ENCODE measurements around the gene IER3.

The IER3 gene

GRCh38 chr6:30749554-30750378, 5.4 kb upstream of the IER3 start:
- no peak for DNase-seq (ENCODE audit: low read depth in 2 of 3, low spot score in 2 of 3)

DNA sequence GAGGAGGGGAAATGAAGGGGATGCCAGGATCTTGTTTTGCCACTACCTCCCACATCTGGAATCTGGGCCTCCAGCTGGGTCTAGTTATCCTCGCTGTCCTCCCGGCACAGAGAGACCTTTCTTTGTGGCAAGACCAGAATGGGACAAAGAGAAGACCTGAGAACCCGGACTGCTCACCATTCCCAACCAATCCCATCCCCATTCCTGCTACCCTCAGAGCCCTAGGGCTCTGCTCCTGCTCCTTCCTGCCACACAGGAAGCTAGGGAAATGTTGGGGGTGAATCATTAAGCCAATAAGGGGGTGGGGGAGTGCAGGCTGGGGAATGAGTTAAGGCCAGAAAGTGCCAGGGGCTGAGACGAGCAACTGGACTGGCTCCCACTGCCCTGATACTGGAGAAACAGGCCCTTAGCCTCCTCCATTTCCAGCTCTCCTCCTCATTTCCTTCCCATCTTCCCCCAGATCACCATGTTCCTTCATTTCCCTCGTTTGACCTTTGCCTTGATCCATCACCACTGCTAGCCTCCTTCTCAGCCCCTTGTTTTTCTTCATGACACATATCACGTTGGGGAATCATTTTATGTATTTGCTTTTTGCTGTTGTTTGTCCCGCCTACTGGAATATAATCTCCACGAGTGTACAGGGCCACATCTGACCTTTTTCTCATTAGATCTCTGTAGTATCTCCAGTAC, 4.6 kb upstream of the IER3 start:
- DNase-seq (ENCODE audit: low read depth in 2 of 3, low spot score in 2 of 3) = no peak

GRCh38 chr6:30747902-30748769, 3.8 kb upstream of the IER3 start:
- DNase-seq (ENCODE audit: low read depth in 2 of 3, low spot score in 2 of 3) = no peak

DNA sequence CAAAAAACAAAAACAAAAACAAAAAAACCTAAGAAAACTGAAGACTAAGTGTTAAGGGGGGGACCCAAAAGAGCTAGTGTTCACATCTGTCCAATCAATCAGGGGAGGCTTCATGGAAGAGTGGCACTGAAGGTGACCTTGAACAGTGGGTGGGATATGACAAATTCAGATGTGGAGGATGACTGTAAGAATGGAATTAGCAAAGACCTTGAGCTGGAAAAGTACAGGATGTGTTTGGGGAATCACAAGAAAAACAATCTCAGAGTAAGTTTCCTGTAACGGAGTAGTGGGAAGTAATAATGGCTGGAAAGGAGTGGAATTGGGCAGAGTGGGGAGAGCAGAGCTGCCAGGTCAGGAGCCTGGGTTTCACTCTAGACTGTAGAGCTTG, 2.9 kb upstream of the IER3 start:
- no peak for DNase-seq (ENCODE audit: low read depth in 2 of 3, low spot score in 2 of 3)

DNA sequence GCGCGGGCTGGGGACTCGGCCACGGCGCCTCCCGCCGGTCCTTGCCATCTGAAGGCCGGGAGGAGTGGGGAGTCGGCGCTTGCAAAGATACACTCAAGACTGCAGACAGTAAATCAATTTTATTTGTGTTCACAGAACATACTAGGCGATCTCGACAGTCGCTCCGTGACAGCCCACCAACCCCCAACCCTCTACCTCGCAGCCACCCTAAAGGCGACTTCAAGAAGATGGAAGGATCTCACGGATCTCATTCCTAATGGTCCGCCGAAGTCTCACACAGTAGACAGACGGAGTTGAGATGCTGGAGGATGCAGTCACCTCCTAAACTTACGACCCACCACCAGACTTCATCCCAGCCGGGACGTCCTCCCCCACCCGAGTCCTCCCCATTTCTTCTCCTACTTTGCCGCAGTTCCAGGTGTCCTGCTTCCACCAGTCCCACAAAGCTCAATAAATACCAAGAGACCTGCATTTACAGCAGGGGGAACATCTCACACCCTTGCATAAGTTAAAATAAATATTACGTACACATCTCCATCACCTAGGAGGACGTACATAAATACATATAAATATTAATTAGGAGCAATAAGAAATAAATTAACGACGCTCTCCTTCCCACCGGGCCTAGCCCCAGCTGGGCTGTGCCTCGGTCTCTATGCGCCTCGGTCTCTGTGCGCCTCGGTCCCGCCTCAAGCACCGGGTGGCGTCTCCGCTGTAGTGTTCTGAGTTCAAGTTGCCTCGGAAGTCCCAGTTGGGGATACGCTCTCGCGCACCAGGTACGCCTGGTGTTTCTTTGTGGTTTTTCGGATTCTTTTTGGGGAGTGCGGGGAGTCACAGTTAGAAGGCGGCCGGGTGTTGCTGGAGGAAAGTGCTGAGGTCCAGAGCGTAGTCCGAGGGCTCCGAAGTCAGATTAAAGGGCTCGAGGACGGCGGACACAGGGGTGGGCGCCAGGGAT, 971 bp downstream of the IER3 start:
- DNase-seq (ENCODE audit: low read depth in 2 of 3, low spot score in 2 of 3) = no peak

- peak; percentile 99 to 100 (median 99) for DNase-seq (ENCODE audit: low read depth in 2 of 3, low spot score in 2 of 3)
Observed at GRCh38 chr6:30742316-30743098, 1.8 kb downstream of the IER3 start, which contains the start of gene FLOT1. Gene FLOT1, minus strand, starts transcription at chr6:30742687. Its CDS starts 498 bp downstream, at chr6:30742189.

- peak in 1 of 3 experiments; percentile 49 for DNase-seq (ENCODE audit: low read depth in 2 of 3, low spot score in 2 of 3)
Observed at GRCh38 chr6:30741789-30742315, 2.5 kb downstream of the IER3 start.

DNA sequence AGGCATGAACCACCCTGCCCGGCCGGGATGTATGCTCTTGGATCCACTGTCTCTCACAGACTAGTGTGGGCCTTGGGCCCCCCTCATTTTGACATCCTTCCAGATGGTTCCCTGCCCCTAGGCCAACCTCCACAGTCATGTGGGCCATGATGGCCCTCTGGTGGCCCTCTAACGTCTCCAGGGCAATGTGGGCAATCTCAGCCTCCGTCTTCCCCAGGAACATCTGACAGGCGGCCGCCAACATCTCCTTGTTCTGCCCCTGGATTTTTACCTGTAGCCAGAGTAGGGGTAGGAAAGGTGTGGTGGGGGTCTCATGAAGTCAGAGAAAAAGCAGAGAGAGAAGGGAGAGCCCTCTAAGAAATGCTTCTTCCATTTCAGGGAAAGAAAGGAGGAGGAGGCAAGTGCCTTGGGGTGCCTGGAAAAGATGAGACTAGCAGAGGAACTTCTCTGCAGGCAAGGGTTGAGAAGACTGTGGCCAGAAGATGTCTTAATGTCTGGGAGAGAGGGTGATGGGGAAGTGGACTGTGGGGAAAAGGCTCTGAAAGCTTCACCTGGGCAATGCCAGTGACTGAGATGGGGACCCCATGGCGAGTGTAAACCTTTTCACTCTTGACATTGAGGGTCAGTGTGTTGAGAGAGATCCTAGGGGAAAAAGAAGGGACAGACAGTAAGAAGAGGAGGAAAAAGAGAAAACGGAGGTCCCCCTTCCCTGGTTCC, 3.1 kb downstream of the IER3 start:
- DNase-seq (ENCODE audit: low read depth in 2 of 3, low spot score in 2 of 3) = no peak

DNA sequence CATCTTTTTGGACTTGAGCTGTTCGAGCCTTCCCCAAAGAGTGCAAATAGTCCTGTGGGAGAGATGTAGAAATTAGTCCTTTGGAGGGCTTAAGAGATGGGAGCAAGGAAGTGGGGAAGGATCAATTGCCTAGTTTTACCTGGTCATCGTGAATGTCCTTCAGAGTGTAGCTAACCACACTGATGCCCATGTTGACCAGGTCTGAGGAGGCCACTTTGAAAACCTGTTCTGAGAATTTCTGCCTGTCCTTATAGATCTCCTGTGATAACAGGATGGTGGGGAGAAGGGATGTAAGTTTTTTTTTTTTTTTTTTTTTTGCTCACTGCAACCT, 3.8 kb downstream of the IER3 start:
- no peak for DNase-seq (ENCODE audit: low read depth in 2 of 3, low spot score in 2 of 3)

DNA sequence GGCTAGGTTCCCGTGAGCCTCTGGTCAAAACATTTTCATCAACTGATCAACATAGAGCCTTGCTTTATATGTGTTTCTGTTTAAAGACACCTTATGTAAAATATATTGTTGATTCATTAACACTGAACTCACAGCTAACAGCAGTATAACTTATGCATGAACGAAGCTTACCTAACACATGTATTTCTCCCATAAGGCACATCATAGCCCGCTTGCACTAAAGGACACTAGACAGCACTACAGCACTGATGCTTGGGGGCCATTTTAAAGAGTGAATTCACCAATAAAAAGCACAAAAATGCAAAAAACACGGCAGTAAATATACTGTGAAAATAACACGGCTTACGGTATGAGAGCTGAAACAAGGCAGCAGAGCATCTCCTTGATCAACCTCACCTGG, 5.8 kb downstream of the IER3 start:
- no peak for DNase-seq (ENCODE audit: low read depth in 2 of 3, low spot score in 2 of 3)

GRCh38 chr6:30735668-30736314, 8.6 kb downstream of the IER3 start:
- DNase-seq (ENCODE audit: low read depth in 2 of 3, low spot score in 2 of 3) = no peak

GRCh38 chr6:30732237-30732943, 12.0 kb downstream of the IER3 start:
- DNase-seq (ENCODE audit: low read depth in 2 of 3, low spot score in 2 of 3) = no peak

- peak in 1 of 3 experiments; percentile 70 for DNase-seq (ENCODE audit: low read depth in 2 of 3, low spot score in 2 of 3)
Observed at GRCh38 chr6:30730601-30731435, 13.5 kb downstream of the IER3 start.

DNA sequence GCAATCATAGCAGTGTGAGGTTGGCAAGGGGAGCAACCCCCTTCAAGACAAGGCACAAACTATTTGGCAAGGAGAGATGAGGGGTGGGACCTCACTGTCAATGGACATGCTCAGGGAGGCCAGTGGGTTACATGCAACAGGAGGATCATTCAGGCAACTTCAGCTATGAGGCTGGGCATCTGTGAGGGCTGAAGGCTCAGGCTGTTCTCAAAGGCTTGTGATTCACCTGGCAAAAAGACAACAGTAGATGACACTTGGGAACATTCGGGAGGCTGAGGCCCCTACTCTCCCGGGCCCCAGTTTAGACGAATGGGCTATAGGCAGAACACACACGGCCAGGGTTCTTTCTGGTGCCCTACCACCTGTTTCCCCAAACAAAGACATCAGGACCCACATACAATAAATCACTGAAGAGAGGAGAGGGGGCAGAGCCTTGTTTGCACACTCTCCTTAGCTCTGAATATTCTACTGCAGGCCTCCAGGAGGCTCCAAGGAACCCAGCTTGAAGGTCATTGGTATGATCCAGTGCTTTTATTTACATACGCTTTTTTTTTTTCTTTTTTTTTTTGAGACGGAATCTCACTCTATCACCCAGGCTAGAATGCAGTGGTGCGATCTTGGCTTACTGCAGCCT, 16.3 kb downstream of the IER3 start:
- DNase-seq (ENCODE audit: low read depth in 2 of 3, low spot score in 2 of 3) = no peak

GRCh38 chr6:30726506-30727413, 17.6 kb downstream of the IER3 start:
- DNase-seq (ENCODE audit: low read depth in 2 of 3, low spot score in 2 of 3) = no peak
